ENCODE measurements around the gene ALDOB. TPM values are rescaled to one million over a fixed set of nuclear protein-coding genes. Genes with fewer than 3 reads are reported as not detected.

Gene ALDOB
- total RNA-seq, 1 donor from 2014 or later = 4.8 TPM

GRCh38 chr9:101478906-101479305 is 43.3 kb upstream of the ALDOB start:
- intact Hi-C loops (cut with DNase I) = no loop called here
- H3K4me1 ChIP-seq = peaks cover 0 to 4% of the 10 kb centered on the region in 2 donors
- no peak overlapping the region for H3K4me3 ChIP-seq
- no peaks in the 10 kb centered on the region for H3K27me3 ChIP-seq
- DNase-seq (ENCODE audit: low spot score in 2 of 2) = no peak
- H3K9me3 ChIP-seq = no peaks in the 10 kb centered on the region
- no peak for TF ChIP-seq CTCF (IDR thresholded peaks at IDR 0.05)
- H3K36me3 ChIP-seq = peaks cover 21 to 29% of the 10 kb centered on the region in 2 donors
- no peak overlapping the region for H3K27ac ChIP-seq

GRCh38 chr9:101478444-101478843 is 42.9 kb upstream of the ALDOB start:
- Histone ChIP-seq H3K4me1 (peaks cover 0 to 4% of the 10 kb centered on the region in 2 donors), H3K9me3 (no peaks in the 10 kb centered on the region), H3K27ac (no peak overlapping the region), H3K36me3 (peaks cover 22 to 33% of the 10 kb centered on the region in 2 donors), H3K4me3 (no peak overlapping the region), H3K27me3 (no peaks in the 10 kb centered on the region)
- intact Hi-C loops (cut with DNase I) = no loop called here
- DNase-seq (ENCODE audit: low spot score in 2 of 2) = no peak
- no peak for TF ChIP-seq CTCF (IDR thresholded peaks at IDR 0.05)

- intact Hi-C loops (cut with DNase I) = no loop called here
- no peak overlapping the region for H3K27ac ChIP-seq
- H3K27me3 ChIP-seq = no peaks in the 10 kb centered on the region
- peaks cover 22 to 35% of the 10 kb centered on the region in 2 donors for H3K36me3 ChIP-seq
- TF ChIP-seq CTCF (IDR thresholded peaks at IDR 0.05) = no peak
- peaks cover 0 to 4% of the 10 kb centered on the region in 2 donors for H3K4me1 ChIP-seq
- H3K4me3 ChIP-seq = no peak overlapping the region
- DNase-seq (ENCODE audit: low spot score in 2 of 2) = no peak
- H3K9me3 ChIP-seq = no peaks in the 10 kb centered on the region
These were observed 42.2 kb upstream of the ALDOB start for GRCh38 chr9:101477736-101478135.

GRCh38 chr9:101477214-101477613 is 41.6 kb upstream of the ALDOB start:
- TF ChIP-seq CTCF (IDR thresholded peaks at IDR 0.05) = no peak
- no peak for DNase-seq (ENCODE audit: low spot score in 2 of 2)
- H3K27me3 ChIP-seq = no peaks in the 10 kb centered on the region
- H3K27ac ChIP-seq = no peak overlapping the region
- H3K36me3 ChIP-seq = peaks cover 22 to 35% of the 10 kb centered on the region in 2 donors
- peaks cover 0 to 4% of the 10 kb centered on the region in 2 donors for H3K4me1 ChIP-seq
- no peak overlapping the region for H3K4me3 ChIP-seq
- no peaks in the 10 kb centered on the region for H3K9me3 ChIP-seq
- intact Hi-C loops (cut with DNase I) = no loop called here

GRCh38 chr9:101476576-101477208 is 41.1 kb upstream of the ALDOB start:
- H3K27me3 ChIP-seq = no peaks in the 10 kb centered on the region
- H3K4me3 ChIP-seq = no peak overlapping the region
- no peak overlapping the region for H3K27ac ChIP-seq
- no peak for DNase-seq (ENCODE audit: low spot score in 2 of 2)
- peaks cover 0 to 4% of the 10 kb centered on the region in 2 donors for H3K4me1 ChIP-seq
- intact Hi-C loops (cut with DNase I) = no loop called here
- peaks cover 22 to 39% of the 10 kb centered on the region in 2 donors for H3K36me3 ChIP-seq
- H3K9me3 ChIP-seq = no peaks in the 10 kb centered on the region
- no peak for TF ChIP-seq CTCF (IDR thresholded peaks at IDR 0.05)
